EL (cell line): Measurements from ENCODE around the gene EHMT1.
A peak's percentile ranks its signal among the peaks of the same experiment; 100 is the strongest.

ENCODE experiments used
- DNase-seq: peaks from one replicate; pipeline ENCODE4 v3.0.0-alpha.2; 2016

Gene EHMT1

GRCh38 chr9:137647096-137647714 is 28.4 kb downstream of the EHMT1 start:
- DNase-seq, result no peak

- DNase-seq, result peak; percentile 17
Measured at GRCh38 chr9:137648396-137648795, 29.6 kb downstream of the EHMT1 start.

GRCh38 chr9:137649553-137649952 is 30.7 kb downstream of the EHMT1 start:
- DNase-seq, result no peak

GRCh38 chr9:137650259-137650658 is 31.5 kb downstream of the EHMT1 start:
- no peak for DNase-seq

GRCh38 chr9:137650779-137651178 is 32.0 kb downstream of the EHMT1 start:
- DNase-seq, result no peak

GRCh38 chr9:137656416-137656815 is 37.6 kb downstream of the EHMT1 start:
- DNase-seq, result no peak

- DNase-seq, result no peak
Measured at GRCh38 chr9:137657606-137658005, 38.8 kb downstream of the EHMT1 start.

- no peak for DNase-seq
Measured at GRCh38 chr9:137658781-137659180, 40.0 kb downstream of the EHMT1 start.

- DNase-seq, result no peak
Measured at GRCh38 chr9:137660144-137660543, 41.3 kb downstream of the EHMT1 start.

- DNase-seq, result no peak
Measured at GRCh38 chr9:137663584-137663983, 44.8 kb downstream of the EHMT1 start.

- DNase-seq, result no peak
Measured at GRCh38 chr9:137664676-137665075, 45.9 kb downstream of the EHMT1 start.

GRCh38 chr9:137665226-137665625 is 46.4 kb downstream of the EHMT1 start:
- no peak for DNase-seq

GRCh38 chr9:137665697-137666512 is 47.1 kb downstream of the EHMT1 start:
- DNase-seq, result no peak

GRCh38 chr9:137666513-137666822 is 47.7 kb downstream of the EHMT1 start:
- no peak for DNase-seq

GRCh38 chr9:137666955-137667670 is 48.3 kb downstream of the EHMT1 start:
- DNase-seq, result no peak

GRCh38 chr9:137668203-137668602 is 49.4 kb downstream of the EHMT1 start:
- no peak for DNase-seq

GRCh38 chr9:137669261-137669672 is 50.5 kb downstream of the EHMT1 start:
- no peak for DNase-seq

GRCh38 chr9:137670391-137671195 is 51.8 kb downstream of the EHMT1 start:
- no peak for DNase-seq

GRCh38 chr9:137671196-137671538 is 52.4 kb downstream of the EHMT1 start:
- DNase-seq, result no peak

- no peak for DNase-seq
Measured at GRCh38 chr9:137671721-137672120, 52.9 kb downstream of the EHMT1 start.

- peak; percentile 59 for DNase-seq
Measured at GRCh38 chr9:137672907-137673791, 54.3 kb downstream of the EHMT1 start.

- DNase-seq, result no peak
Measured at GRCh38 chr9:137673886-137674285, 55.1 kb downstream of the EHMT1 start.
